Inferior parietal cortex (tissue), 1 donor: ENCODE data around the gene PASD1.
"Not testable (repeated sequence)": the region's sequence is repeated elsewhere in the genome, so short reads cannot be mapped to it uniquely, and the experiment has no call there.

ENCODE experiments used
- DNase-seq: peaks from one replicate; pipeline ENCODE4 v3.0.0-alpha.2; 2016; ENCODE audit errors: extremely low spot score

The PASD1 gene

GRCh38 chrX:151563449-151563848 is at the start of gene PASD1:
PASD1 (plus strand) TSS chrX:151563675; CDS start chrX:151601554, 37,879 bp downstream.
- no peak for DNase-seq

- DNase-seq = no peak
These were observed 48.2 kb upstream of the PASD1 start for GRCh38 chrX:151515237-151515636.

GRCh38 chrX:151516538-151517187 is 46.8 kb upstream of the PASD1 start:
- DNase-seq = no peak

- DNase-seq = no peak
These were observed 46.1 kb upstream of the PASD1 start for GRCh38 chrX:151517421-151517820.

GRCh38 chrX:151523351-151523750 is 40.1 kb upstream of the PASD1 start:
- no peak for DNase-seq

- no peak for DNase-seq
These were observed 26.9 kb upstream of the PASD1 start for GRCh38 chrX:151536571-151536970.

- no peak for DNase-seq
These were observed 25.9 kb upstream of the PASD1 start for GRCh38 chrX:151537572-151537971.

GRCh38 chrX:151538190-151539122 is 25.0 kb upstream of the PASD1 start:
- DNase-seq = no peak

GRCh38 chrX:151543706-151544105 is 19.8 kb upstream of the PASD1 start:
- no peak for DNase-seq

GRCh38 chrX:151546226-151546625 is 17.2 kb upstream of the PASD1 start:
- not testable (repeated sequence) for DNase-seq

GRCh38 chrX:151551176-151551575 is 12.3 kb upstream of the PASD1 start:
- DNase-seq = not testable (repeated sequence)

GRCh38 chrX:151552743-151553142 is 10.7 kb upstream of the PASD1 start:
- DNase-seq = no peak

- not testable (repeated sequence) for DNase-seq
These were observed 8.2 kb upstream of the PASD1 start for GRCh38 chrX:151555301-151555700.

- not testable (repeated sequence) for DNase-seq
These were observed 990 bp upstream of the PASD1 start for GRCh38 chrX:151562485-151562884.

- DNase-seq = not testable (repeated sequence)
These were observed 472 bp upstream of the PASD1 start for GRCh38 chrX:151563003-151563402.

GRCh38 chrX:151564035-151564434 is 560 bp downstream of the PASD1 start:
- DNase-seq = no peak

GRCh38 chrX:151566872-151567271 is 3.4 kb downstream of the PASD1 start:
- DNase-seq = not testable (repeated sequence)

- no peak for DNase-seq
These were observed 7.1 kb downstream of the PASD1 start for GRCh38 chrX:151570561-151570960.

- not testable (repeated sequence) for DNase-seq
These were observed 29.9 kb downstream of the PASD1 start for GRCh38 chrX:151593384-151593783.

GRCh38 chrX:151596282-151596681 is 32.8 kb downstream of the PASD1 start:
- no peak for DNase-seq

GRCh38 chrX:151604931-151605330 is 41.5 kb downstream of the PASD1 start:
- no peak for DNase-seq

- no peak for DNase-seq
These were observed 45.7 kb downstream of the PASD1 start for GRCh38 chrX:151609222-151609621.

- DNase-seq = no peak
These were observed 57.9 kb downstream of the PASD1 start for GRCh38 chrX:151621422-151621821.
